GM20431 (cell line): Measurements from ENCODE around the gene ZC3H13.

ENCODE experiments used
- in situ Hi-C: fragments of 300-500 bp; cut with MseI, MboI; formaldehyde crosslinking; loops from one replicate; pipeline ENCODE4 v1.15.0; 2020; ENCODE audit warnings: low sequenced_read_pairs; ENCODE audit not compliant: unreplicated experiment

The ZC3H13 gene

DNA sequence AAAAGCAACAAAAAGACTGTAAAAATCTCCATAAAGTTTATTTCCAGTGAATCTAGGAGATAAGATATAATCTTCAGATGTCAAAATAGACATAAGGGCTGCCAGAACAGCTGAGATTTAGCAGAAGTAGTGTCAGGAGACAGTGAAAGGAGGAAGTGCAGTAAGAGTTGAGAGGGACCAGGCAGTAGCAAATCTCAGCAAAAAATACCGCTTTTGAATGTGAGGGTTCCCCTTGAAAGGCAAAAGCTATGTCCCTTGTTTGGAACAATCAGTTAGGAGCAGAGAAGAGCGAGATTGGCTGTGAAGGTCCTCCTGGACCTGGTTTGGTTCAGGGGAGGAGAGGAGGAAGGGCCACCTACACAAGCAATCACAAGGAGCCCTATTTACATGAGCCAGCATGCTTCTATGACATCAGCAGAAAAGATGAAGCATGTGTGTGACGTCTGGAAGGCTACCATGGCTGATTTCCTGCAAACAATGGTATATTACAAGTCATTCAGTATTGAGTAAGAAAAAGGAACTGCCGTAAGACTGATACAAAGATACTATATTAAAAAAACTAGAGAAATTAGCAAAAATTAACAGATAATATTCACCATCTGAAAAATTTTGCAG is 102.1 kb downstream of the ZC3H13 start:
- in situ Hi-C loops: no loop called here

DNA sequence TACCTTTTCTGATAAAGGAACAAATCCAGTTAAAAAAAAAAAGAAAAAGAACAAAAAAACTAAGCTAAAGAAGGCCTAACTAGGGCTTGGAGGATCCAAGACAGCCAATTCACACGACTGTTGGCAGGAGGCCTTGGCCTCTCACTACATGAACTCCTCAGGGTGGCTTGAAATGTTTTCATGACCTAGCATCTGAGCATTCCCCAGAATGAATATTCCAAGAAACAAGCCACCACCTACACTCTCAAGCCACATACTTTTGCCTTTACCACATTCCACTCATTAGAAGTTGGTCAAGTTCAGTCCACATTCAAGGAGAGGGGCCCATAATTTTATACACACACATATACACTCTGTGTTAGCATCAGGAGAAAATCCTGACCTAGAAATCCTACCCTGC is 103.4 kb downstream of the ZC3H13 start:
- in situ Hi-C loops: no loop called here

DNA sequence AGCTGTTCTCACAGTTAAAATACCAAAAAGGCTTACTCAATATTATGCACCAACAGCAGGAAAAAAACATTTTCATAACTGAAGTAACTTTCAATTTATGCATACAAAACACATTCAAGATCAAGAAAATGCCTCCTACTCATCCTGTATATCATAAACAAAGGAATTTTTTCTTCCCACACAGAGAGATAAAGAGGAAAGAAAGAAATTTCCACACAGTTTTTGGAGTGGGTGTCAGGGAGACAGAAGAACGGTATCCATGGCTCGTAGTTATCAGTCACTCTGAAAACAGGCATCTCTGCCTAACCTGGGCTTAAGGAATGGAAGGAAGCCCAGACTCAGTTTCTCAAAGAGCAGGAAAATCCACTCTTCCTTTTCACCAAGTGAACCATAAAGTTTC is 108.6 kb downstream of the ZC3H13 start:
- in situ Hi-C loops: no loop called here

DNA sequence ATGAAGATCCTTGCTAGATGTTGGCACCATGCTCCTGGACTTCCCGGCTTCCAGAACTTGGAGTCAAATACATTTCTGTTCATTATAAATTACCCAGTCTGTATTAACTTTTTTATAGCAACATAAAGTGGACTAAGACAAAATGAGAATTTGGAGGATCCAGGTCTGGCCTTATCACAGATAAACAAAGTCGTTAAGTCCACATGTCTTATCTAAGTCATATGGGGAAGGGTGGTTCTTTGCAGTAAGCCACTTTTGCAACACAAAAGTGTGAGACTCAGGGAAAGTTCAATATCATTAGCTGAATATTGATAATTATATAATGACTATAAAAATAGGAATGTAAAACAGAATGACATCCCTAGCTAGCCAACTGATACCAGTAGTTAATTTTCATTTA is 109.4 kb downstream of the ZC3H13 start:
- in situ Hi-C loops: no loop called here

DNA sequence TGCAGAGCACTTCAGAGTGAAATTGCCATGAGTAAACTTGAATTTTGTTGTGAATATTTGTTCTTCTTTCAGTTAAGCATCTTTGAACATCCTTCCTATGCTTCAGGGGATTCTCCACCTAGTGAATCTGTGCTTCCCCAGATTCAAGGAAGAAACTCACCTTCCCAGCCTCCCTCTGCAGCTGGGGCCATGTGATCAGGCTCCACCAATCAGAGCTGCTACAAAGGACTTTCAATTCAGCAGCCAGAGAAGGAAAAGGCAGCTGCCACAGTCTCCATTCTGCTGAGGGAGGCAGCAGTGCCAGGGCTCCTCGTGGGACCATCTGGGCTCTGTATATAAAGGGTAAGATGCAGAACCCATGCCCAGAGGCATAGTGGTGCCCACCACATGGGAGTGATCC is 111.3 kb downstream of the ZC3H13 start:
- in situ Hi-C loops: no loop called here

DNA sequence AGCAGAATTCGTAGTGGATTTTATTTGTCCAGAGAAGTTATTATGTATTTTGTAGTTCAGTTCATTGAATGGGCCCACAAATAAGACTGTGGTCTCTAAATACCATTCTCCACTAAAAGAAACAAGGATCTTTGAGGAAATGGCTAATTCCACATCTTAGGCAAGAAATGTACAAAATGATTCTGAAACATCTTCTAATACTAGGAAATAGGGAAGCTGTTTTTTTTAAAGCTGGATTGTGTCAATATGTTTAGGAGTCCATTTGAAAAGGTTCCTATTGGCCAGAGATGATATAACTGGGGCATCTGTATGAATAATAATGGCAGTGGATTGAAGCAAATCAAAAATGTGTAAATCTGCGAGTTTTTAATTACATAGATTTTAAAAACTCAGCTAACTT is 112.5 kb downstream of the ZC3H13 start:
- in situ Hi-C loops: no loop called here

DNA sequence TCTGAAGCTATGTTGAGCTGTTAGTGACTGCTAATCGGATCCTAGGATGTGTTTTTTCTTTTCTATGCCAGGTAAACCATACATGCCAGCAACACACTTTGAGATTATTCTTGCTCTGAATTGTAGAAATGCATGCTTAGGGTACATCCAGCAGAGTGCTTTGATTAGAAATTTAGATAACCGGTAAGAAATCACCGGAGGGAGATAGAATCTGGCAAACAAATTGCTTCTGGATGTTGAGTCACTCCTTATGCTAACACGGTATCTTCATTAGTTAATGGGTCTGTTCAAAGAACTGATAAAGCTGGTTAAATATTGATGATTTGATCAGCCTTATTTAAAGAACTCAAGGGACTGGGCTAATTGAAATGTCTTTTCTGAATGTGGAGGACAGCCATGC is 115.9 kb downstream of the ZC3H13 start:
- in situ Hi-C loops: no loop called here

DNA sequence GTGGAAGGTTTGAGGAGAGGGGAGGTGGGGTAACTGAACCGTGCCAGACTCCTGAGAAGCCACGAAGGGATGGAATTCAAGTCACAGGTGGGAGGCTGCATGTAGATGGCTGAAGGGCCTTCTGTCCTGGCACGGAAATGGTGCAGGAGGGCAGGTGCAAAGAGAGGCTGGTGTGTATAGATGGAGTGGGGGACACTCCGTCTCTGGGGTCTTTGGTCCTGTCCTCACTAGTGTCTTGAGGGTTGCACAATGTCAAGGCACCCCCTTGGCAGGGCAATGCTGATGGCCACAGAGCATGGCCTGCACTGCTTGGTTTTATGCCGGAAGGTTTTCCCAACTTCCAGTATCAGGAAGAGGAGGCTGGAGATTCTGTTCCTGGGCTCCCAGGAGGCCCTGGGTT is 118.3 kb downstream of the ZC3H13 start:
- in situ Hi-C loops: no loop called here

DNA sequence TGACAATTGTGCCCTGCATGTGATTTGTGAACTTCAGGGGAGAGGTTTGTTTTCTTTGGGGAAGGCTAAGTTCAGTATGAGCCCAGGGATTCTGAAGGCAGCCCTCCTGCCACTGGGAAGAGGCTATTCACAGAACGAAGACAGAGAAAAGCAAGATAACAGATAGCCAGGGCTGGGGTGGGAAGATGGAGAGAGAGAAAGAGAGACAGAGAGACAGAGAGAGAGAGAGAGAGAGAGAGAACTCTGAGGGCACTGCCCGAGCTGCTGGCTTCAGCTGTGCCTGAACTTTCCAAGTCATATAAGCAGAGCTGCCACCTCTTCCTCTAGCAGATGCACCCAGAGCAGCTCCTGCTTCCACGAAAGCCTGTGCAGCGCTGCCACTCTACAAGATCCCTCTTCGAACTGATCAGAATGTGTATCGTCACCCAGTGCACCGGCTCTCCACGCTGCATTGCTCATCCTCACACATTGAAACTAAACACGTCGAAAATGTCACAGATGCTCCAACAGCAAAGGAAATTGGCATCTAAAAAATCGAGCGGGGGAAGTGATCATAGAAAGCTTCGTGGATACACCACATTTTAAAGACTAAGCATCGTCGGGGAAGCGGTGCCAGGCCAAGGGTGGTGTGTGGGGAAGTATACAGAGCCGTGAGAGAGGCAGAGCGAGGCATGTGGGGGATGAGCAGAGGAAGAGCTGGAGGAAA is 119.2 kb downstream of the ZC3H13 start:
- in situ Hi-C loops: no loop called here

DNA sequence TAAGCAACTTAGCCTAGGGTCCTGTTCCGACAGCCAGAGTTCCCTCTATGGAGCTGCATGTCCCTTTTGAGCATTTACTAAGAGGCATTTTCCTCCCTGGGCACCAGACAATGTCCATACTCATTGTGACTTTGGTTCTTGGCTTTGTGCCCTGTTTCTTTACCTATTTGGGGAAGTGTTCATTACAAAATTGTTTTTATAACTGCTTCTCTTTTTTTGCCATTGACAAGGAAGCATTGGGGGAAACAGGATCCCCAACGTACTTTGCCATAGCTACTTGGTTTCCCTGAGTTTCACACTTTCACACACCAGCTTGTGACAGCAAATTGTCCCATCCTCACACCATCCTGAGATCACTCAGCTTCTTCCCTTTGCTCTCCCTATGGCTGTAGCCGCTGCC is 119.9 kb downstream of the ZC3H13 start:
- in situ Hi-C loops: no loop called here

DNA sequence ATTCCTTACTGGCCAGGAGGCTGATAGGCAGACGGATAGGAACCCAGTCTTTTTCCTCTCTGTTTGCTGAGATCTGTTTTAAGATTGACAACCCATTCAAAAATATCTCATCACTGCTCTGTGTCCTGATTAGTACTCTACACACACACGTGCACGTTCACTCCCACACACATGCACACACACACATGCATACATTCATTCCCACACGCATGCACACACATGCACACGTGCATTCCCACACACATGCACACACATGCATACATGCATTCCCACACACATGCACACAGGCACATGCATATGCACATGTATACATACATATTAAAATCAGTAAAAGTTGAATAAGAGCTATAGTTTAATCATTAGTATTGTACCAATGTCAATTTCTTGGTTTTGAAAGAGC is 120.4 kb downstream of the ZC3H13 start:
- in situ Hi-C loops: no loop called here

DNA sequence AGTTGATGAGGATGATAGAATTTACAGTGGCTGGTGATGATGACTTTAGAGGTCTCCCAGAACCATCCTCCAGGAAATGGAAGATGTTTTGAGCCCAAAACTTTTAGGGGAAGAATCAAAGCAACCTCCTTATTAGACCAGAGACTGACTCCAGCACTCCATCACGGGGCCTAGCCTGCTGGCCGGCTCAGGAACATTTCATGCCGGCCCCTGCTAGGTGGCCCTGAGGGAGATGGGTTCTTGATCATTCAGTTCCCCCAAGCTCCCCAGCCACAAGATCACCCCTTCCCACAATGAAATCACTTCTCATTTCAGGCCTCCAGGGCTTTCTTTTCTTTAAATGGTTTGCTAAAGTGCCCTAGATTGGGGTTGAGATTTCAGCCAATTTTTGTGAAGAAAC is 121.3 kb downstream of the ZC3H13 start:
- in situ Hi-C loops: no loop called here

DNA sequence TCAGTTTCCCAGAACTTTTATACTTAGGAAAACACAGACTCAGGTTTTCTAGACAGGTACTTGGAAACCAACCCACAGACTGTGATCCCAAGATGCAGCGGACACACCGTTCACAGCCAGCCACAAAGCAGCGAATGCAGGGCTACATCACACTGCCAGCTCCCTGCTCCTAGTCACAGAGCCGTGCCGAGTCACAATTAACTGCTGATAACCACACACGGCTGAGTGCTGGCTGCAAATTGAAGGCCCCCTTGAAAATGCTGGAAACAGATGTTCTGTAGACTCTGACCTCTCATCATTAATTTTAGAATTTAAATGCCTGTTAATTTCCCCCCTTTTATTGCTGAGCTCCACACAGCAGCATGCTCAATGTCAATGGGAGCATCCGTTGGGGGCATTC is 122.4 kb downstream of the ZC3H13 start:
- in situ Hi-C loops: no loop called here

DNA sequence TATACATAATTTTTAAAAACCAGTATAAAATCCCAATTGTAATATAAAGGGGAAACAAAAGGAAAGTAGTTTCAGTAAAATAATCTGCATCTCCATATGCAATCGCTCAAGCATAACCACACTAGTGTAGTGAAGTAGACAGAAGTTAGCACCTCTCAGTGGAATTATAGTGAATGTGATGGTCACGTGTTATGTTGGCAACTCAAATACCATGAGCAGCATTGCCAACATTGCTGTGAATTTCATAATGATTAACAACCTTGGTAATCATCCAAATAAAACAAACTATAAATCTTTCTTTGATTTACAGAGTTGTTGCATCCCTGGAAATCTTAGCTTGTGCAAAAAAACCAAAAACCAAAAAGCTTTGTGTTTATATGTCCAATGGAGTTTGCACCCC is 123.7 kb downstream of the ZC3H13 start:
- in situ Hi-C loops: no loop called here

DNA sequence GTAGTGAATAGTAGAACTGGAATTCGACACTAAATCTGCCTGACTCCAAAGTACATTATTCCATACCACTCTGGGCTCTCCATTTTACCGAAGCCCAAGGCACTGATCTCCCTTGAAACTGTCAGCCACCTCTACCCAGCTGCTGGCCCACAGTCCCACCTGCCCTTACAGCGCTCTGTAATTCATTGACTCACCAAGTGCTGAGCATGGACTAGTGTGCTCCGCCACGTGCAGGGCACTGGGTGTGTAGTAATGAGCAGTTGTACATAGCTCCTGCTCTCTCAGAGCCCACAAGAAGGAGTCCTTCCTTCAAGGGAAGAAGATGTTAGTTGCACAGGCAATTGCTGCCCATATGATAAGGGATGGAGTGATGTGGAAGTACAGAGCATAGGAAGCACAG is 124.4 kb downstream of the ZC3H13 start:
- in situ Hi-C loops: no loop called here

DNA sequence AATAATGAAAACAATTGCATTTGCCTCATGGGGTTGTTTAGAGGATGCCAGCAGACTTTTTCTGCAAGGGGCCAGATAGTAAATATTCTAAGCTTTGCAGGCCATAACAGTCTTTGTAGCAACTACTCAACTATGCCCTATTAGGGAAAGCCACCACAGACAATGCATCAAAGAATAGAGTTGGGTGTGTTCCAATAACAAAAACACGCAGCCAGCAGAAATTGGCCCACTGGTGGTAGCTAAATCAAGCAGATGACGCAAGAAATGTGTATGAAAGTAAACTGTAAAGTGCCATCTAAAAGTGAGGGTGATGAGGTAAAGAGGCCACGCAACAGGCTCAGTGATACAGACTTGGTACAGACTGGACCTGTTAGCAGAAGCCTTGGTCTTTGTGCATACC is 125.8 kb downstream of the ZC3H13 start:
- in situ Hi-C loops: no loop called here

DNA sequence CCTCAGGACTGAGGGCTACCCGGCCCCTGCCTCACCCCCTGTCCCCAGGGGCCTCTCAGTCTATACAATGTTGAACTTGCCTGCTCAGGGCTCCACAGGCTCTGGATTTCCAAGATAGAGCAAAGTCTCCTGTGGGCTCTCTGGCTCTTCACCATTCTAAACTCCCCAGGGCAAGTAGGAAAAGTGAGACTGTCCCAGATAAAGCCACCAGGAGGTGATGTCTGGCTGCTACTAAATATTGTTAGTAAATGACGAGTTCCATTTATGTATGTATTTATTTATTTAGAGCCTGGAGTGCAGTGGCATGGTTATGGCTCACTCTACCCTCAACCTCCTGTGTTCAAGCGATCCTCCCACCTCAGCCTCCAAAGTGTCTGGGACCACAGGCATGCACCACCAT is 127.4 kb downstream of the ZC3H13 start:
- in situ Hi-C loops: no loop called here

DNA sequence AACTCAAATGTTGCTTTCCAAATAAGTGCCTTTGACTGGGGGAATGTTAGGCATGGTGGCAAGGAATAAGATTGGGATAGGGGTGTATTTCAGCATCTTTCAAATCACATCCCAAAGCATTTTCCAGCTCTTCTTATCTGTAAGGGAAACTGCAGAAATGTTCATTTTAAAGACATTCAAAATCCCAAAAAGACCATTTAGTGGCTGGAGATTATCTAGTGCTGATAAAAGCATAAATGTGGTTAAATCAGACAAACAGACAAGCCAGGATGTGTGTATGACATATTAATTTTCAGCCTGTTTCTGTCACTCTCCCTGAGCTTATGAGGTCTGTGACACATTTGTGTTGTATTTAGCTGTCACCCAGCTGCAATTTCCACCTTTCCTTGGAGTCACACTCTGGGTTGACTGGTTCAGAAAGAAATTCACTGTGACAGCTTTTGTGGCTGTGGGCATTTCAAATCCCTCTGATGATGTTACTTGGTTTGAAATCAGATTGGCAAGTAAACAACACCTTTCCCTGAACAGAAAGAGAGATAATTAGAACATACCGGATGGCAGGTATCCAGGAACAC is 131.3 kb downstream of the ZC3H13 start:
- in situ Hi-C loops: no loop called here

DNA sequence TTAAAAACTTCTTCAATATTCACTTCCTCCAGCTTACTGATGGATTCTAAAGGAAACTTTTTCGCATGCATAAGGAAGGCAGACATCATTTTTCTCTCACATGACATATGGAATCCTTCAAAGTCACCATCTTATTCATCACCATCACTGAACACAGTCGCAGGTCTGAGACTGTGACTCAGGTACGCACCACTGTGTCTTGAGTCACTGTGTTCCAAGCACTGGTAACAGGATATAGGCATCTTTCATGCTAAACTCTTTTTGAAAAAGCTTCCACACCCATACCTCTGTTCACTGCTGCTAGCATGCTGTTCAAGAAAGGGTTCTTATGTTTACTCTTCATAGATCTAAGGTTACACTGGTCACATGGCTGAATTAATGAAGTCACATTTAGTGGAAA is 133.9 kb downstream of the ZC3H13 start:
- in situ Hi-C loops: no loop called here

DNA sequence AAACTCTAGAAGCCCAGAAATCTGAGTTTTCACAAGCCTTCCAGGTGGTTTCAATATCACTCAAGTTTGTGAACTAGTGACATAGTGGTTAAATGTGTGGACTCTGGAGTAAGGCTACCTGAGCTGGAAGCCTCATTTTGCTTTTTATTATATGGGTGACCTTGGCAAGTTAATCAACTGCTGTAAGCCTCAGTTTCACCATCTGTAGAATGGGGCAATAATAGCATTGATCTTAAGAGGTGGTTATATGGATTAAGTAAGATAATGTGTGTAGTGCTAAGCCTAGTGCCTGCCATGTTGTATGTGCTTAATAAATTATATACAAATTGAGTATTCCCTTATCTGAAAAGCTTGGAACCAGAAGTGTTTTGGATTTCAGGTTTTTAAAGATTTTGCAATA is 135.5 kb downstream of the ZC3H13 start:
- in situ Hi-C loops: no loop called here

DNA sequence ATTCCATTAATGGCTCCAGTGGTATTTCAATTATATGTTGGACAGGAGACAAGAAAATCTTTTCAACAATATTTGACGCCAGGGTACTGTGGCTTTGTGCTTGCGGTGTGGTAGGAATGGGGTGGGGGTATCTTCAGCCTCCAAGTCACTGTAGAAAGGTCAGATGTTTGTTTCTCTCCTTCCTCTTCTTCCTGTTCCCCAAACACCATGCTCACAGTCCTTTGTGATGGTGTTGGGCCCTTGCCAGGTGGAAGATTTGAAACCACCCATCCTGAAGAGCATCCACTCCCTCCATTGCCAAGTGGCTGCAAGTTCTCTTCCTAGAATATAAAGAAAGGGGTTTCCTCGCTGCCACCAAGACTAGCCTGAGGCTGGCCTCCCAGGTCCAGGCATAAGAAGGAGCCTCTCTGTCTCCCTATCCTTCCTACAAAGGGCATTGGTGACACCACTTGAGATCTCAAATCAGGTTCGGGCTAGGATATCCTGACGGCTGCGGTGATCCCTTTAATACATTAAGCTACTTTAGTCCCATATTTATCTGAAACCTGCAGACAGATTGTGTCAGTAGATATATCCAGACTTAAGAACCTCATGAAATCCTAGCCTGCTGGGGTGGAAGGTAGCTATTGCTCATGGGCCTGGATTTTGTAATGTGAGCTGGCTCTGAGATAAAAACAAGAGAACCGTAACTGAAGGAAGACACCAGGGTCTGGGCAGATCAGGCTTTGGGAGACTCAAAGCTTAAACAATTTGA is 136.7 kb downstream of the ZC3H13 start:
- in situ Hi-C loops: no loop called here
